Pulmonary artery endothelial cell (primary cell): ENCODE results near the gene RASA3. TPM values are rescaled to one million over a fixed set of nuclear protein-coding genes. Genes with fewer than 3 reads are reported as not detected.
"Not testable (repeated sequence)": the region's sequence is repeated elsewhere in the genome, so short reads cannot be mapped to it uniquely, and the experiment has no call there.

ENCODE experiments used
- DNase-seq: peaks from one replicate; pipeline ENCODE4 v3.0.0-alpha.2; 2011; ENCODE audit warnings: low read depth, low spot score
- total RNA-seq: library from RNA; depleted of rRNA; stranded (reverse); fragments of >200 nt; gene quantifications from 2 replicates; pipeline ENCODE4 v1.2.3, GENCODE V29; 2014

The RASA3 gene
- total RNA-seq, 1 donor from 2014 or later, result 41.5 TPM

GRCh38 chr13:114157869-114158495 lies 25.6 kb upstream of the RASA3 start:
- DNase-seq, result no peak

- DNase-seq, result no peak
These were observed 23.8 kb upstream of the RASA3 start for GRCh38 chr13:114155926-114156883.

GRCh38 chr13:114155320-114155719 lies 22.9 kb upstream of the RASA3 start:
- no peak for DNase-seq

- no peak for DNase-seq
These were observed 22.1 kb upstream of the RASA3 start for GRCh38 chr13:114154476-114154875.

- DNase-seq, result no peak
These were observed 21.2 kb upstream of the RASA3 start for GRCh38 chr13:114153485-114154080.

GRCh38 chr13:114152831-114153371 lies 20.5 kb upstream of the RASA3 start:
- no peak for DNase-seq

- no peak for DNase-seq
These were observed 19.8 kb upstream of the RASA3 start for GRCh38 chr13:114152285-114152645.

GRCh38 chr13:114151565-114152284 lies 19.3 kb upstream of the RASA3 start:
- no peak for DNase-seq

- no peak for DNase-seq
These were observed 18.6 kb upstream of the RASA3 start for GRCh38 chr13:114151031-114151430.

GRCh38 chr13:114149774-114150740 lies 17.6 kb upstream of the RASA3 start:
- no peak for DNase-seq

- not testable (repeated sequence) for DNase-seq
These were observed 16.5 kb upstream of the RASA3 start for GRCh38 chr13:114148886-114149285.

GRCh38 chr13:114148521-114148855 lies 16.1 kb upstream of the RASA3 start:
- no peak for DNase-seq

GRCh38 chr13:114147803-114148520 lies 15.5 kb upstream of the RASA3 start:
- no peak for DNase-seq

GRCh38 chr13:114146629-114147028 lies 14.2 kb upstream of the RASA3 start:
- DNase-seq, result no peak

- no peak for DNase-seq
These were observed 13.8 kb upstream of the RASA3 start for GRCh38 chr13:114146173-114146572.

GRCh38 chr13:114145722-114146121 lies 13.3 kb upstream of the RASA3 start:
- no peak for DNase-seq

- no peak for DNase-seq
These were observed 12.8 kb upstream of the RASA3 start for GRCh38 chr13:114145256-114145655.

GRCh38 chr13:114144606-114145244 lies 12.3 kb upstream of the RASA3 start:
- DNase-seq, result no peak
